ENCODE measurements around the gene COX4I2. TPM values are rescaled to one million over a fixed set of nuclear protein-coding genes. Genes with fewer than 3 reads are reported as not detected.
A peak's percentile ranks its signal among the peaks of the same experiment; 100 is the strongest.
"Not testable (repeated sequence)": the region's sequence is repeated elsewhere in the genome, so short reads cannot be mapped to it uniquely, and the experiment has no call there.

COX4I2 gene
- total RNA-seq, 1 experiment from 2014 or later, result not detected

GRCh38 chr20:31607640-31608250 lies 30.0 kb upstream of the COX4I2 start:
- peak; percentile 80 for DNase-seq (ENCODE audit: low read depth)

GRCh38 chr20:31608251-31608945 lies 29.3 kb upstream of the COX4I2 start:
- DNase-seq (ENCODE audit: low read depth), result peak; percentile 94

GRCh38 chr20:31612271-31612640 lies 25.5 kb upstream of the COX4I2 start:
- not testable (repeated sequence) for DNase-seq (ENCODE audit: low read depth)

- DNase-seq (ENCODE audit: low read depth), result no peak
Measured at GRCh38 chr20:31615416-31615815, 22.3 kb upstream of the COX4I2 start.

DNA sequence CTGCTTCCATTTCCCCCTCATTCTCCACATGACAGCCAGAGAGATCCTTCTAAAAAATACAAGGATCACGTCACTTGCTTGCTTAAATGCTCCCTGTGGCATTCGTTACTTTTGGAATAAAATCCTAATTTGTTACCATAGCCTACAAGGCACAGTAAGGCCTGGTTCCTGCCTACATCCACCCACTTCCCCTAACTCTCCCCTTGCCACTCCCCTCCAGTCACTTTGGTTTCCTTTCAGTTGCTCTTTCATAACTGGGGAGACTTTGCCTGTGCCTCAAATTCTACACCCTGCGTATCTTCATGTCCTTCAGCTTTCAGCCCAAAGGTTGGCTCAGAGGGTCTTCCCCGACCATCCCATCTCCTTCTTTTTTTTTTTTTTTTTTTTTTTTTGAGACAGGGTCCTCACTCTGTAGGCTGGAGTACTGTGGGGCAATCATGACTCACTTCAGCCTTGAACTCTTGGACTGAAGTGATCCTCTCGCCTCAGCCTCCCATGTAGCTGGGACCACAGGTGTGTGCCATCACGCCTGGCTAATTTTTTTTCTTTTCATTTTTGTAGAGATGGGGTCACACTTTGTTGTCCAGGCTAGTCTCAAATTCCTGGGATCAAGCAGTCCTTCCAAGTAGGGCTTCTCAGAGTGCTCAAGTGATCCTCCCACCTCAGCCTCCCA lies 20.1 kb upstream of the COX4I2 start:
- no peak for DNase-seq (ENCODE audit: low read depth)

DNA sequence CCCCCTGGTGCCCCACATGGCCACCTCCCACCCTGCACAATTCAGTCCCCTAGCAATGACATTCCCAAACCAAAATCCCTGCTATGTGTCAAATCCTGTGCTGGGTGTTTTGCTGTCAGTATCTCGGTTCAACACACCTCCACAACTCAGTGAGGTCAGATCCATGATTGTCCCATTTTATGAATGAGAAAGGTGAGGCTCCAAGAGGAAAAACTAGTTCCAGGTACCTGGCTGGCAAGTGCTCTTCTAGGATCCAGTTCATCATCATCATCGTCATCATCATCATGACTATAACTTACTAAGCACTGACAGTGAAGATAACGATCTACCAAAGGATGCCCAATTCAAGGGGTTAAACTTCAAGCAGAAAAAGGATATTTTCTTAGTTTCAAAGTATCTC lies 17.5 kb upstream of the COX4I2 start:
- DNase-seq (ENCODE audit: low read depth), result no peak

DNA sequence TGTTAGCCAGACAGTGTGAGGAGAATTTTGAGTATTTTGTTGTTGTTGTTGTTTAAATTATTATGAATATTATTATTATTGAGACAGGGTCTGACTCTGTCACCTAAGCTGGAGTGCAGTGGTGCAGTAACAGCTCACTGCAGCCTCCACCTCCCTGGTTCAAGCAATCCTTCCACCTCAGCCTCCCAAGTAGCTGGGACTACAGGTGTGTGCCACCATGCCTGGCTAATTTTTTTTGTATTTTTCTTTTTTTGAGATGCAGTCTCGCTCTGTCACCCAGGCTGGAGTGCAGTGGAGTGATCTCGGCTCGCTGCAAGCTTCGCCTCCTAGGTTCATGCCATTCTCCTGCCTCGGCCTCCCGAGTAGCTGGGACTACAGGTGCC lies 14.6 kb upstream of the COX4I2 start:
- not testable (repeated sequence) for DNase-seq (ENCODE audit: low read depth)

DNA sequence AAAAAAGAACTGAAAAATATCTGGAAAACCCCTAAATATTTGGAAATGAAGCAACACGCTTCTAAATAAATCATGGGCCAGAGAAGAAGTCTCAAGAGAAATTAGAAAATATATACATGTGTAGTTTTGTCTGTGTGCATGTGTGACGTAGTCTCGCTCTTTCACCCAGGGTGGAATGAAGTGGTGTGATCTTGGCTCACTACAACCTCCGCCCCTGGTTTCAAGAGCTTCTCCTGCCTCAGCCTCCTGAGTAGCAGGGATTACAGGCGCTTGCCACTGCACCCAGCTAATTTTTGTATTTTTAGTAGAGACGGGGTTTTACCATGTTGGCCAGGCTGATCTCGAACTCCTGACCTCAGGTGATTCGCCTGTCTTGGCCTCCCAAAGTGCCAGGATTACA lies 11.2 kb upstream of the COX4I2 start:
- not testable (repeated sequence) for DNase-seq (ENCODE audit: low read depth)

- DNase-seq (ENCODE audit: low read depth), result not testable (repeated sequence)
Measured at GRCh38 chr20:31628057-31628456, 9.7 kb upstream of the COX4I2 start.

DNA sequence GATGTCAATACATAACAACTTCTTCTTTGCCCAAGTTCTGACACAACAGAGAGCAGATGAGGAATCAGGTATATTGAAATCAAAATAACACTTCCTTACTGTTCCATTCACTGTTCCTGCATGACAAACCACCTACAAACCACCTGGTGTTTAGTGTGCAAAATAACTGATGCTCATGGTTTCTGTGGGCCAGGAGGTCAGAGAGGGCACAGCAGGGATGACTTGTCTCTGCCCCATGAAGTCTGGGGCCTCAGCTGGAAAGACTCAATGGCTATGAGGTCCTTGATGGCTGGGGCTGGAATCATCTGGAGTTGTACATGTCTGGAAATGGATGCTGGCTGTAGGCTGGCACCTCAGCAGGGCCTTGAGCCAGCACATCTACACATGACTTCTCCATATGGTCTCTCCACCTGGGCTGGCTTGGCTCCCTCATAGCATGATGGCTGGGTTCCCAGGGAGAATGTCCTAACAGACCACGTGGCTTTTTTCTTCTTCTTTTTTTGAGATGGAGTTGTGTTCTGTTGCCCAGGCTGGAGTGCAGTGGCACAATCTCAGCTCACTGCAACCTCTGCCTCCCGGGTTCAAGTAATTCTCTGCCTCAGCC lies 7.4 kb upstream of the COX4I2 start:
- peak; percentile 44 for DNase-seq (ENCODE audit: low read depth)

DNA sequence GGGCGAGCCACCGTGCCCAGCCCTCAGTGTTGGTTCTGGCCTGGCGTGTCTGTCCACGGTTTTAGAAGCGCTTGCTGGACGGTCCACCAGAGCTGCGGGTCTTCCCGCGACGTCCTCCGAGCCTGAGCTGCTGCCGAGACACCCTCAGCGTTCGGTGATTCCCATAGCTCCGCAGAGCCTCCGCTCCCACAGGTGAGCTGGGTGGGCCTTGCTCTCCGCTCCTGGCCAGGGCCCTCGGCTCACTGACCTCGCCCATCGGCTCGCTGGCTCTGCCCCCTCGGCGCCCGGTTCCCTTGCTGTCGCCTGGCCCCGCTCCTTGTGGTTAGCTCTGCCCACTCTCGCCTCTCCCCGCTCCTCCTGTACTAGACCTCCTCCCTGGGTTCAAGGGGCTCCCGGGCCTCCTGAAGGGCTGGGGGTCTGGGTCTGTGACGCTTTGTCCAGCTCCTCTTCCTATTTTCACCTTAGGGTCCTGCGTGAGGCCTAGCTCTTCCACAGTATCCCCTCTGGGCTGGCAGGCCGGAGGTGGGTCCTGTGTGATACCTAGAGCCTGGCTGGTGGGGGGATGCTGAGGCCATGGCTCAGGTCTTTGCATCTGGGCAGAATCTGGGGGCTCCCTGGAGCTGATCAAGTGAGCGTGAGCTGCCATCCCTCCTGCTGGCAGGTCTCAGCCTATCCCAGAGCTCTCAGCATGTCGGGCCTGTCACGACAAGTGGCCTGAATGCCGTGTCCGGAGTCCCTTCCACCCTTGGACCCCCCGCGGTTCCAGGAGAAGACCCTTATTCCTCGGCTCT lies 5.0 kb upstream of the COX4I2 start:
- DNase-seq (ENCODE audit: low read depth), result no peak

GRCh38 chr20:31633339-31633914 lies 4.3 kb upstream of the COX4I2 start:
- no peak for DNase-seq (ENCODE audit: low read depth)

GRCh38 chr20:31638317-31638716 lies 605 bp downstream of the COX4I2 start:
- DNase-seq (ENCODE audit: low read depth), result no peak

DNA sequence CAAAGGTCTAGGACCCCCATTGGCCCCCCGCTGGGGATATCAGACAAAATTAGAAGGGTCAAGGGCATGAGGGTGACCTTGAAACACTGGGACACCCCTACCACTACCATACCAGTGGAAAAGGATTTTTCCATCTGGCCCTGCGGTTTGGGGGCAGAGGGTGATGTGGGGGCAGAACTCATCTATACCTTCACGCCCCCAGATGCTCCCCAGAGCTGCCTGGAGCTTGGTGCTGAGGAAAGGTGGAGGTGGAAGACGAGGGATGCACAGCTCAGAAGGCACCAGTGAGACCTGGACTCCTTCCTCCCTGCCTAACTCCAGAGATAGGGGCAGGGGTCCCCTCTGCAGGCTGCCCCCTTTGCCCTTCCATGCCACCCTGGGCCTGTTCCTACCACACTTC lies 1.1 kb downstream of the COX4I2 start:
- DNase-seq (ENCODE audit: low read depth), result no peak

GRCh38 chr20:31640259-31640658 lies 2.5 kb downstream of the COX4I2 start:
- no peak for DNase-seq (ENCODE audit: low read depth)

GRCh38 chr20:31641391-31641790 lies 3.7 kb downstream of the COX4I2 start:
- DNase-seq (ENCODE audit: low read depth), result no peak

DNA sequence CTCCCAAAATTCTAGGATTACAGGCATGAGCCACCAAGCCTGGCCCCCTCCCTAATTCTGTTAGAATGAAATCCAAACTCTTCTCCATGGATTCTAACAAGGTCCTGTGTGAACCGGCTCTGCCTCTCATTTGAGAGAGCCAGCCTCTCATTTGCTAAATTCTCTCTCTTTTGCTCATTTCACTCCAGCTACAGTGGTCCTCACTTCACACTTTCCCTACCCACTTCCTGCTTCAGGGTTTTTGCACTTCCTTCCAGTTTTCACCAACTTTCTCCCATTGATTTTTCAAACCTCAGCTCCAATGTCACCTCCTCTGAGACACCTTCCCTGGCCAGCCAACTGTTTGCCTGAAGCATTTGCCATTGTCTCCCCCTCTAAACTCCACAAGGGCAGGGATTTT lies 5.1 kb downstream of the COX4I2 start:
- DNase-seq (ENCODE audit: low read depth), result no peak

DNA sequence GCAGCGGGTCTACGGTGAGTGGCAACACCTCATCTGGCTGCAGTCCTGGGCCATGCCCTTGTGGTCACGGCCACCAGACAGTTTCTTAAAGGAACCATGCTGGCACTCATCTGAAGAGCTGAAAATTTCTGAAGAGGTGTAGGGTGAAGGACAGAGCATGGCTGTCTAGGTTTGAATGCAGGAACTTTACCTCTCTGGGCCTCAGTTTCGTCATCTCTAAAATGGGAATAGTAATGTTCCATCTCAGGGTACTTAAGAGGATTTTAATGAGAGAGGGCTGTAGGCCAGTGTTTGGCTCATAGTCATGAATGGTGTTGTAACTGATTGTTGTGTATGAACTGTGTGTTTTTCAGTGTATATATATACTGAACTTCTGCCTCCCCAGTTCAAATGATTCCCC lies 5.8 kb downstream of the COX4I2 start:
- no peak for DNase-seq (ENCODE audit: low read depth)

DNA sequence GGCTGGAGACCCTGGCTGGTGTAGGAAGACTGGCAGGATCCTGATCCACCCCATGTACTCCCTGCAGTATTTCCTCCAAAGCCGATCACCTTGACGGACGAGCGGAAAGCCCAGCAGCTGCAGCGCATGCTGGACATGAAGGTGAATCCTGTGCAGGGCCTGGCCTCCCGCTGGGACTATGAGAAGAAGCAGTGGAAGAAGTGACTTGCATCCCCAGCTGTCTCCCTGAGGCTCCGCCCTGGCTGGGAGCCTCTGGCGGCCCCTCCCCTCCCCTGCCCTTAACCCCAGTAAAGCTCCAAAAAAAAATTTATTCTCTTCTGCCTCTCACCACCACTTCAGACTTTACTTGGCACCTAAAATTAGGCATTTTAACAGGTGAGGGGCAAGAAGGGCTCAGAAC lies 7.0 kb downstream of the COX4I2 start:
- DNase-seq (ENCODE audit: low read depth), result no peak

DNA sequence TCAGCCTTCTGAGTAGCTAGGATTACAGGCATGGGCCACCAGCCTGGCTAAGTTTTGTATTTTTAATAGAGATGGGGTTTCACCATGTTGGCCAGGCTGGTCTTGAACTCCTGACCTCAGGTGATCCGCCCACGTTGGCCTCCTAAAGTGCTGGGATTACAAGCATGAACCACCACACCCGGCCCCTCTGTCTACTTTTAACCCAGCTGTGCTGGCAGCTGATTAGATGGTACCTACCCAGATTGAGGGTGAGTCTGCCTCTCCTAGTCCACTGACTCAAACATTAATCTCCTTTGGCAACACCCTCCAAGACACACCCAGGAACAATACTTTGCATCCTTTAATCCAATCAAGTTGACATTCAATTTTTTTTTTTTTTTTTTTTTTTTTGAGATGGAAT lies 10.4 kb downstream of the COX4I2 start:
- DNase-seq (ENCODE audit: low read depth), result not testable (repeated sequence)

- DNase-seq (ENCODE audit: low read depth), result peak; percentile 40
Measured at GRCh38 chr20:31652917-31653396, 15.2 kb downstream of the COX4I2 start.
